ENCODE data around the gene C6orf118. TPM values are rescaled to one million over a fixed set of nuclear protein-coding genes. Genes with fewer than 3 reads are reported as not detected.

Gene C6orf118
- 0.51 TPM in 1 of 2 replicates, not detected in the other for total RNA-seq (2014; rRNA removed; shearing (Covaris generic))

DNA sequence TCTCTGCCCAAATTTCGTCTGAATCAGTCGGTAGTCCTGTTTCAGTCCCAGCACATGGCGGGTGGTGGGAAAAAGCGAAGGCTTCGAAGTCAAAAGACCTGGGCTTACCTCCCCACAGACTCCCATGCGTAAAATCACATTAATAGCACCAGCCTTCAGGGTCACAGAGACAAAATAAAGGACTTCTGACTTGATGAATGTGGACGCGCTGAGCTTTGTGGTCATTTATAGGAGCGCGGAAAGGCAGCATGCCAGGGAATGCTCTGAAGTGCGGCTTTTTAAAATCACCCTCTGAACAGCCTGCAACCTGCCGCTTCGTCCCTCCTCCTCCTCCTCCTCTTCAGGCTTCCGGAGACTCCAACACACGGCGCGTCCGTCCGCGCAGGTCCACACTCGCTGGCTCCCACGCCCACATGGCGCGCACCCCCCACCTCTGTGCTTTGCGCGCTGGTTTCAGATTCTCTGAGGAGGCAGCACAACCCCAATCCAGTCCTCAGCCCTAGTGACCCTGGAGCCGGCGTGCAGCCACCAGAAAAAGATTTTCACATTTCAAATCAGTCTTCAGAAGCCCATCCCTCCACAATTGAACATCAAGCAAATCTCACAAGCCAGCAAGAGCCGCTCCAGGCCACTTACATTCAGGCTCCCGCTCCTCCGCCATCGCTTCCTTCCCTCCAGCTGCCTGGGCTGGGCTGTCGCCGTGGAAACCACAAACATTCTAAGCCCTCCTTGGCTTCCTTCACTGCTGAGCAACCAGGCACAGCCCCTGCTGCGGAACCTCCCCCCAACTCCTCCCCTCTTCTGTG, at the start of gene C6orf118:
Gene C6orf118 (minus strand): TSS at position 680 of the 806 bp plus-strand sequence. CDS start 19 bp downstream, at position 661.
- DNase-seq (ENCODE audit: low read depth) = peak; percentile 79

DNA sequence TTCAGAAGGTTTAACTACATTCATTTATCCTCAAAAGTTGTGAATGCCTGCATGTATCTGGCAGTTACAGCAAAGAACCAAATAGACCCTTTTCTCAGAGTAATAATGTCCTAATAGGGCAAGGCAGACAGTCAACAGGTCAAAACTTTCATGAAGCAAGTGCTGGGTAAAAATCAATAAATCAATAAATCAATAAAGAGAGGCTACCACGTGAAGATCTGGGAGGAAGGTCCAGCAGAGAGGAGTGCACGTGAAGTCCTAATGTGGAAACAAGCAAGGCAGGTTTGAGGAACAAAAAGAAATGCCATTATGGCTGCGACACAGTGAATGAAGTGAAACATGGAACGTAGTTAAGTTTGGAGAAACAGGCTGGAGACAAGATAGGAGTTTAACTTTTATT, 36.3 kb upstream of the C6orf118 start:
- DNase-seq (ENCODE audit: low read depth) = no peak

DNA sequence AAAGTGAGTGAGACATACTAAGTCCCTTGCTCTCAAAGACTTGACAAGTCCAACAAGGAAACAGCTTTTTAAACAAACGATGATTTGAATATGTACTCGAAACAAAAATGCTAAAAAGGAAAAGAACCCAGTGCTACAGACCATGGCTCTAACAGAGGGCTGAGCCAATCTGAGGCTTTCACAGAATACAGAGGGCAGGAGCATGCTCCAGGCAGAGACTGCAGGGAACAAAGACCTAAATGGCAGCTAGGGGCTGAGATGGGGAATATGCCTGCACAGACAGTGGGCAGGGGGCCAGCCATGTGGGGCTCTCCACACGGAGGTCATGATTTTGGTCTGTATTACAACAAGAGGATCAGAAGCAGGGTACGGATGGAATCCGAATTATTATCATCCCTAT, 31.1 kb upstream of the C6orf118 start:
- DNase-seq (ENCODE audit: low read depth) = no peak

DNA sequence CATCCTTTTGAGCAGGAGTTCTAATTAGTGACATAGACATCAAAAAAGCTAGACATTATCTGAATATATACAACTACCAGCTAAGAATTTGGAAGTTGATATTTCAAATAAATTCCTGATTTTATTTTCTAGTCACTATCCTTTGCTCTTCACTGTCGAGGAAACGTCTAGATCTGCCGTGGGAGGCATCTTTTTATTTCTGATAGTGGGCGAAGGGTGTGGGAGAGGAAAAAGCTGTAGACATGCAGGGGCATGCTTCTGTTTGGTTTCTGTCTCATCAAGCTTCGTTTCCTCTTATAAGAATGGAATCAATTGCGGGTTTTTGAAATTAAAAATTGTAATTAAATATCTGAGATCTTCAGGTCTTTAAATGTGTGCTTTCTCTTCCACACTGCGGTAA, 16.2 kb upstream of the C6orf118 start:
- no peak for DNase-seq (ENCODE audit: low read depth)

DNA sequence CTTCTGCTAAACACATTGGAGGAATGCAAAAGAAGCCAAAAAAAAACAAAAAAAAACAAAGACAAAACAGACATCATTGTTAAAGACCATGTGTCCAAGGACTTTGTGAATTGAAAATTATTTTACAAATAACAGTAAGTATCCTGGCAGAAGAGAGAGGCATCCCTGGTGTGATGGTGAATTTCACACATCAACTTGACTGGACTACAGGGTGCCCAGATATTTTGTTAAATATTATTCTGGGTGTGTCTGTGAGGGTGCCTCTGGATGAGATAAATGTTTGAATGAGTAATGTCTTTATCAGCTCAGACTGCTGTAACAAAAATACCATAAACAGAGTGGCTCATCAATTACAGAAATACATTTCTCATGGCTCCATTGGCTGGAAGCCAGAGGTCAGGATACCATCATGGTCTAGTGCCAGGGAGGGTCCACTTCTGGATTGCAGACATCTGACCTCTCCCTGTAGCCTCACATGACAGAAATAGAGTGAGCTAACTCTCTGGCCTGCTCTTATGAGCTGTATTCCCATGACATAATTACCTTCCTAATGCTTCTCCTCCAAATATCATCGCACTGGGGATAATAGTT, 12.2 kb upstream of the C6orf118 start:
- no peak for DNase-seq (ENCODE audit: low read depth)

DNA sequence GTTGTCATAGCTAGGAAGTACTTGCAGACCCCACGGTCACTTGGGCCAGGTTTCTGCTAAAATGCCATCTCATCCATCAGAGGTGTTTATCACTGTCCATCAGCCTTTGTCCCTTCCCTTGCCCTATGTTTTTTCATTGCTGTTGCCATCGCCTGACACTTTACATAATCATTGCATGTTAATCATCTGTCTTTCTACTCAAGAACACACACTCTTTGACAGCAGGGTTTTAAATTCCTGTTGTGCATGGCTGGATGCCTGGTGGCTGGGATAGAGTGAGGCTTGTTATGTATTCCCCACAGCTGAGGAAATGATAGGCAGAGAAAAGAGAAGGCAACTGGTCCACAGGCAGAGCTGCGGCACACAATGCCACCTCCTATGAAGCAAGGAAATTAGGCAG, 11.7 kb upstream of the C6orf118 start:
- DNase-seq (ENCODE audit: low read depth) = no peak

- DNase-seq (ENCODE audit: low read depth) = no peak
These were observed 8.3 kb upstream of the C6orf118 start for GRCh38 chr6:165317723-165318122.

DNA sequence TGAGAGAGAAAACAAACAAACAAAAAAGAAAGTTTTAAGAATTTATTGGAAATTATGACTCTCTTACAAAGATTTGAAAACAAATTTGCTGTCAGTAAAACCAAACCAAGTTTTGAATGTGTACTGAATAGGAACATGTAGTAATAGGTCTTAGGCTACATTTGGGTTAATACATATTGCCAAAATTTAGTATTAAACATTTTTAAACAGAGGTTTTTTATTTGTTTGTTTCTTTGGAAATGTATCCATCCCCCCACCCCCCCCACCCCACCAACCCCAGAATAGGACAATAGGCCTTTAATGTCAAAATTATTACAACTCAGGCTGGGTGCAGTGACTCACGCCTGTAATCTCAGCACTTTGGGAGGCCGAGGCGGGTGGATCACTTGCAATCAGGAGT, 2.5 kb downstream of the C6orf118 start:
- no peak for DNase-seq (ENCODE audit: low read depth)

DNA sequence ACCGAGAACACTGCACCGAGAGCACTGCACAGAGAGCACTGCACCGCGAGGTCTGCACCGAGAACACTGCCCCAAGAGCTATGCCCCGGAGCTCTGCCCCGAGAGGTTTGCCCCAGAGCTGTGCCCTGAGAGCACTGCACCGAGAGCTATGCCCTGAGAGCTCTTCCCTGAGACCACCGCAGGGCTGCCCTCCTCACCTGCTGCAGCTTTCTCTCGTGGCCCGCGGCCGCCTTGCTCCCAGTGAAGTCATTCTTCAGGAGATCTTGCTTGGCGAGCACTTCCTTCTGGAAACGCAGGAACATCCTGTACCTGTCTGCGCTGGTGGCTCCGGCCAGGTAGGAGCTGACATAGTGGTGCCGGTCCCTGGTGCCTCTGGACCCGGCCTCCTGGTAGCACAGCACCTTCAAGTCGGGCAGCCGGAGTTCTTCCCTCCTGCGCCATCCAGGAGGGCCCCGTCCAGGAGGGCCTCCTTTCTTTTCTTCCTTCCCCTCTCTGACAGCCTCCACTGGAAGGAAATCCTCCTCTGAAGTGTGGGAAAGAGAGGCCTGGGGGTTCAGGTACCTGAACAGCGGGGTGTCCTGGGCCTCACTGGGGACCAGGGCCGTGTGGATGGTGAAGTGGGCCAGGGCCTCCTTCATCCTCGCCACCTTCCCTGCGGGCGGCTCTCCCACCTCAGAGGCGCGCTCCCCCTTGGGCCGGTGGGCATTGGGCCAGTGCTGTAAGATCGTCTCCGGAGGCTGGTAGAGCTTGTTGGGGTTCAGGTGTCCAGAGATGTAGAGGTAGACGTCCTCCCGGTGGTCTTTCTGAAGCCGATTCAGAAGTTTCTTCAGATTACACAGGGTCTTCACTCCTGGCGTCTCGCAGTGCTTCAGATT, 7.8 kb downstream of the C6orf118 start:
- DNase-seq (ENCODE audit: low read depth) = no peak

DNA sequence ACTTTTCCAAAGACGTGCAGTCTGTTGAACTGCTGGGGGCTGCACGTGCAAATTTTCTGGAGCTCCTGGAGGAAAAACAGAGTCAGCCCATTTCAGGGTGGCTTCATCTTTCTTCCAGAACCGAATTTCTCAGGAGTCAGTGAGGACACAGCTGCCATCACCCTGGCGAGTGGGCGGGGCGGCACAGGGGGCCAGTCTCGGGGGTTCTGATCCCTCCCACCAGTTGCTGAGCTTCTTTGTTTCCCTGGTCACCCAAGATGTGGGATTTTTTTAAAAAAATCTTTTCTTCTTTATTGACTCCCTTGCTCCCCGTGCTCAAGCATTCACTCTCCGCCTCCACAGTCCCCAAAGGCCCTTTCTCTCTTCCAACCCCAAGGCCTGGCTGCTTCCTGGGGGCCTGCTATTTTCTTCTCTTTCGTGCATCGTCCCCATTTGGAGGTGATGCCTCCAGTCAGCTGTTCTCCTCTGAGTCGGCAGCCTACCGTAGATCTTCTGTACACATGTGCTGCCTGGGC, 8.9 kb downstream of the C6orf118 start:
- DNase-seq (ENCODE audit: low read depth) = no peak

GRCh38 chr6:165298875-165299274, 10.5 kb downstream of the C6orf118 start:
- no peak for DNase-seq (ENCODE audit: low read depth)

GRCh38 chr6:165298402-165298801, 11.0 kb downstream of the C6orf118 start:
- DNase-seq (ENCODE audit: low read depth) = peak; percentile 35

GRCh38 chr6:165292657-165293056, 16.7 kb downstream of the C6orf118 start:
- DNase-seq (ENCODE audit: low read depth) = no peak

- DNase-seq (ENCODE audit: low read depth) = no peak
These were observed 34.8 kb downstream of the C6orf118 start for GRCh38 chr6:165274611-165275010.

DNA sequence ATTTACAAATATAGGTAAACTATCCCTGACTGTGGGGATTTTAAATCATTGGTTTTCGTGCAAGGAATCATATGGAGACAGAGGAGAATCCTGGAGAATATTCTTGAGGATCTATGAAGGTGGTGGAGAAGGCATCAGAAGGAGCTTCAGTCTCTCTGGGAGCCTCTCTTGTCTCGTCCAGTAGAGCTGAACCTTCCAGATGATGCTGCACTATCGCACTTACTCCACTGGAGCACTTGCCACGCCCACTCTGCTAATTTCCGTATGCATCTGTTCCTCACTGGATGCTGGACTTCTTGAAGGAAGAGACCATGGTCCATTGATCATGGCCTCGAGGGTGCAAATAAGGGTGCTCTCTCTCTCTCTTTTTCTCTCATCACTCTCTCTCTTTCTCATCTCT, 36.8 kb downstream of the C6orf118 start:
- DNase-seq (ENCODE audit: low read depth) = no peak

DNA sequence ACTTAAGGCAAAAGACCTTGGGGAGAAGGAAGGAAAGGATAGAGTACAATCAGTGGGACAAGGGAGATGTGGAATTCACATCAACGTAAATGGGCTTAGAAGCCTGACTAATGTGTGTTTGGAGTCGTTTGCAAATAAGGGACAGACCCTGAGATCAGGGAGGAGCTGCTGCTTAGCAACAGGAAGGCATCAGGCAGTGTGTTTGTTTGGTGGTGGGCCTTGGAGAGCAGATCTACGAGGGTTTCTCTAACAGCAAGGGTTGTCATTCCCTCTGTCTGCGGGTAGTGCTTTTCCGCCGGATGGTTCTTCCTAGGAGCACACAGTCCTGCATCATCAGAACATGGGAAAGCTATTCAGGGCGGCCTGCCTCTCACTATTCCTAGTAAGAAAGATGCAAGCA, 40.4 kb downstream of the C6orf118 start:
- no peak for DNase-seq (ENCODE audit: low read depth)

- peak; percentile 52 for DNase-seq (ENCODE audit: low read depth)
These were observed 42.8 kb downstream of the C6orf118 start for GRCh38 chr6:165266621-165267020.

GRCh38 chr6:165266191-165266590, 43.2 kb downstream of the C6orf118 start:
- DNase-seq (ENCODE audit: low read depth) = no peak

- DNase-seq (ENCODE audit: low read depth) = no peak
These were observed 48.9 kb downstream of the C6orf118 start for GRCh38 chr6:165260462-165260861.

- no peak for DNase-seq (ENCODE audit: low read depth)
These were observed 59.6 kb downstream of the C6orf118 start for GRCh38 chr6:165249808-165250207.

GRCh38 chr6:165245701-165246100, 63.7 kb downstream of the C6orf118 start:
- no peak for DNase-seq (ENCODE audit: low read depth)

- no peak for DNase-seq (ENCODE audit: low read depth)
These were observed 64.1 kb downstream of the C6orf118 start for GRCh38 chr6:165245287-165245686.

All from Daoy (cell line).